ENCODE data around the gene SH3BP5L.
"Not testable (repeated sequence)": the region's sequence is repeated elsewhere in the genome, so short reads cannot be mapped to it uniquely, and the experiment has no call there.

Gene SH3BP5L

GRCh38 chr1:248807067-248807737, 18.5 kb downstream of the SH3BP5L start:
- peak; percentile 56 to 63 for DNase-seq

DNA sequence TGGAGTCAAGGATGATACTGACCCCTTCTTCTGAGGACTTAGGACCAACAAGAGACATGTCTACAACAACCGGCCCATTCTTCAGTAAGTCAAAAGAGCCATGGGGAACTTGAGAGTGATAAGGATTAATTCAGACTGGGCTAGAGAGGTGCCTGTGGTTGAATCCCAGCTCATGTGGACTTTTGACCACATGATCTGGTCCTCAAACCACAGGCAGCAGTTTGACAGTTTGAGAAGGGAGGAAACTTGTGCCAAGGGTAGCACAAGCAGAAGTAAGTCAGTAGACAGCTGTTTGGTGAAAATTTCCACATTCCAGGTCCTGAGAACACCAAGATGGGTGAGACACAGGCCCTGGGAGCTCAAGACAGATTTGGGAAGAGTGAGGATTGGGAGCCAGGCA, 19.8 kb downstream of the SH3BP5L start:
- DNase-seq, result no peak

- peak in 1 of 2 donors; percentile 49 for DNase-seq
These were observed 20.7 kb downstream of the SH3BP5L start for GRCh38 chr1:248804771-248805681.

- DNase-seq, result not testable (repeated sequence)
These were observed 22.2 kb downstream of the SH3BP5L start for GRCh38 chr1:248803501-248803900.

DNA sequence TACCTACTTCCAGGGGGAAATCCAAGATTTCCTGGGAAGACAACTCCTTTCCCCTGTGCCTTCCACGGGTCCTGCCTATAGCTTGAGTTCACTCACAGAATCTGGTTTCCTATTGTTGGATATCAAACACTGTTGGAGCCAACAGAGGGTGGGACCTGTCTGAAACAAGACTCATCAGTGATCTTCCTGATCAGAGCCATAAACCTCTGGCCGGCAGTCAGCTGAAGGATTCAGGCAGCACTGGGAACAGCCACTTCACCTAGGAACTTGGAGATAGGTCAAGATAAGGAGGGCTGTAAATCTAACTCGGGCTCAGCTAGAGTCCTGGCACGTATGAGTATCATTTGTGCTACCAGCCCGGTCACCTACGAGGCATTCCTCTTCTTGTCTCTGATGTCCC, 23.3 kb downstream of the SH3BP5L start:
- no peak for DNase-seq

GRCh38 chr1:248800459-248800858, 25.3 kb downstream of the SH3BP5L start:
- no peak for DNase-seq

DNA sequence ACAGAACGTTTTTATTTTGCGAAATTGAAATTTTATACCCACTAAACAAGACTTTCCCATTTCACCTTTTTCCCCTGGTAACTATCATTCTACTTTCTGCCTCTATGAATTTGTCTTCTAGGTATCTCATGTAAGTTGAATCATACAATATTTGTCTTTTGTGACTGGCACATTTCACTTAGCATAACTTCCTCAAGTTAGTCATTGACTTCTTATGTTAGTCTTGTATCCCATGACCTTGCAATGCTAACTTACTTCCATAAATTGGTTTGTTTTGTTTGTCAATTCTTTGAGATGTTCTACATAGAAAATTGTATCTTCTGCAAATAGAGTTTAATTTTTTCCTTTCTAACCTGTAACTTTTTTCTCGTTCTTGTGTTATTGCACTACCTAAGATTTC, 26.9 kb downstream of the SH3BP5L start:
- DNase-seq, result no peak

GRCh38 chr1:248794663-248795062, 31.1 kb downstream of the SH3BP5L start:
- DNase-seq, result not testable (repeated sequence)

- DNase-seq, result no peak
These were observed 32.1 kb downstream of the SH3BP5L start for GRCh38 chr1:248793592-248793991.

GRCh38 chr1:248792342-248792741, 33.4 kb downstream of the SH3BP5L start:
- peak in 1 of 2 donors; percentile 26 for DNase-seq

- DNase-seq, result no peak
These were observed 34.7 kb downstream of the SH3BP5L start for GRCh38 chr1:248791010-248791409.

DNA sequence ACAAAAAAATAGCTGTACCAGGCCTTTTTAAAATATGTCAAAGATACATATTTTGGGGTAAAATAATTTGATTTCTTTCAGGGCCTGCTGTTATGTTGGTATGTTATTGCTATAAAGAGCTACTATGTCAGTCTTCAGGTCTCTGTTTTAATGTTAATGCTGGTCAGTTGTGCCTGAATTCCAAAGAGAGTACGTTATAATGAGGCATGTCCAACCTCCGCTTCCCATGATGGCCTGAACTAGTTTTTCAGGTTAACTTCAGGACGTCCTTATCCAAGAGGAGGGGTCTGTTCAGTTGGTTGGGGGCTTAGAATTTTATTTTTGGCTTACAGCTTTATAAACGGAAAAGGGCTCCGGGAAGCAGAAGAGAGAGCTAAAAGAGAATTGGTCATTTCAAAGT, 35.3 kb downstream of the SH3BP5L start:
- DNase-seq, result no peak

DNA sequence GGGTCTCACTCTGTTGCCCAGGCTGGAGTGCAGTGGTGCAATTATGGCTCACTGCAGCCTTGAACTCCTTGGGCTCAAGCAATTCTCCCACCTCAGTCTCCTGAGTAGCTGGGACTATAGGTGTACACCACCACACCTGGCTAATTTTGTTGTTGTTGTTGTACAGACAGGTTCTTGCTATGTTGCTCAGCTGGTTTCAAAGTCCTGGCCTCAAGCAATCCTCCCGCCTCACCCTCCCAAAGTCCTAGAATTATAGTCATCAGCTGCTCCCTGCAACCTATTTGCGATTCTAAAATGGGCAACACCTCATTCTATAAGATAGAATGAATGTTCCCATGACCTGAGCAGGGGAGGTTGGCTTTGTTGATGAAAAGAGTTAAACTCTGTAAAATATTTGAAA, 36.4 kb downstream of the SH3BP5L start:
- DNase-seq, result not testable (repeated sequence)

DNA sequence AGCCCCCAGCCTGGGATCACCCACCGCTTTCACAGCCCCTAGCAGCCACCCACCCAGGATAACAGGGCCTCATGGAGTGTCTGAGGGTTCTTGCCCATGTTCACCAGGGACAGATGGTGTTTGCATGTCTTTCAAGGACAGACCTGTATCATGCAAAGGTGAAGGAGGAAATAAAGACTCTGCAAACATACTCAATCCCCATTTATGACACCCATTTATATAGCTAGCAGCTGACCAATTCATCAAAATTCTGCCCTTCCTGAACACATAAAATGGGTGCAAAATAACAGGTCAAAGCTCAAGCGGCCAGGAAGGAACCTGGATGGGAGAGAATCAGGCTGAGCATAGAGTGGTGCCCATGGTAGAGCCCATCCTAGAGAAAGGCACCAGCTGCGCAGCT, 37.4 kb downstream of the SH3BP5L start:
- DNase-seq, result no peak

- no peak for DNase-seq
These were observed 38.3 kb downstream of the SH3BP5L start for GRCh38 chr1:248787430-248787829.

DNA sequence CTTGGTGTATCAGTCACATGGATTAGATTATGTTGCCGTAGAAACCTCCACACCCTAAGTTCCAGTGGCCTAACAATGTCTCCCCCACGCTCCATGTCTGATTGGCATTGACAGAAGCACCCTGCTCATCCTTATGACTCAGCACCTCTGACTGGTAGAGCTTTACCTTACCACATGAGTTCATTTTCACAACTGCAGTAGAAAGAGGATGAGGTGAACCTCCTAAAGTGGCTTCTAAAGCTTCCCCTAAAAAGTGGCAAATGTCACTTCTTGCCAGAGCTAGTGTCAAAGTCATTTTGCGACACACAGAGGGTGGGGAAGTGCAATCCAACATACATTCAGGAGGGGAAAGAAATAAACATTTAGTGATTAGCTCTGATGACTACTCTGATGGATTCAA, 39.6 kb downstream of the SH3BP5L start:
- DNase-seq, result no peak

DNA sequence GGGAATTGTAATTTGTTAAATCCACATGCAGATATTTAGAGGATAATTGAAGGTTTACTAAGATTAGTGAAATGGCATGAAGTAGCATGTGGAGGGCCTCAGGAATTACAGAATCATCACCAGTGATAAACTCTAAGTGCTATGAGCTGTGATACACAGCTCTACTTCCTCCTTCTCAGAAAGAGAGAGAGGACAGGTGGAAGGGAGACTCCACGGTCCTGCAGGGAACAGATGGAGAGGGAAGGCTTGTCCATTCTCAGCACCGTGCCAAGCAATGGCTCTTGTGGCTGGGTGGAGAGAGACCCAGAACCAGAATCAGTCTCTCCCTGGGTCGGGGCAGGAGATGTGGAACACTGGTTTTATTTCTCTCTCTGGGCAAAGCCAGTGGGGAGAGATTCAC, 42.3 kb downstream of the SH3BP5L start:
- DNase-seq, result no peak

- no peak for DNase-seq
These were observed 43.1 kb downstream of the SH3BP5L start for GRCh38 chr1:248782416-248783141.

GRCh38 chr1:248779350-248779749, 46.4 kb downstream of the SH3BP5L start:
- DNase-seq, result no peak

GRCh38 chr1:248778906-248779305, 46.8 kb downstream of the SH3BP5L start:
- DNase-seq, result no peak

- no peak for DNase-seq
These were observed 48.7 kb downstream of the SH3BP5L start for GRCh38 chr1:248776991-248777390.

DNA sequence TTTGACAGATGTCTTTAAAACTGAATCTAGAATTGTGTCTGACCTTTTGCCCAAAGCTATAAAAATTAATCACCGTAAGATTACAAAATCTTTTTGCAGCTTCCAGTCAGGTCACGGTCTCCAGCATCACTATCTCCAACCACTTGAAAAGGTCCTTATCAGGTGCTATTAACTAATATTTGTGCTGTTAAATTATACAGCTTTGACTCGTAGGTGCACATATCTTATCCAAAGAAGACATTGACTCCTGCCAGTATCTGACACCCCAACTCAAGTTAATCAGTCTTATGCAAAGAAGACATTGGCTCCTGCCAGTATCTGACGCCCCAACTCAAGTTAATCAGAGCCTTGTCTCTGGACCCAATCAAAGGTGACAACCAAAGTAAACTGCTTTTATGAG, 50.3 kb downstream of the SH3BP5L start:
- no peak for DNase-seq
